Activated naive CD4-positive, alpha-beta T cell treated with anti-CD3 and anti-CD28 coated beads, Interleukin-2, amount 10 ng/mL, durations not matched to agents 7 days and 5 days (primary cell): ENCODE results near the gene INO80E.

ENCODE experiments used
- CTCF ChIA-PET: fragments of 350-600 bp; sonication (Branson Sonifier 250); formaldehyde crosslinking; loops from one replicate; lab custom pipeline; 2021; ENCODE audit warnings: antibody characterized with exemption; lab: Charles Lee
- DNase-seq: peaks from one replicate; pipeline ENCODE4 v3.0.0-alpha.2; 2020
- H3K27ac Mint-ChIP-seq: one replicate; pipeline ENCODE4 v1.8.0; 2021; ENCODE audit warnings: mild to moderate bottlenecking, moderate library complexity, mixed read lengths
- H3K27me3 Mint-ChIP-seq: one replicate; pipeline ENCODE4 v1.8.0; 2021; ENCODE audit warnings: mild to moderate bottlenecking, mixed read lengths
- H3K36me3 Mint-ChIP-seq: one replicate; pipeline ENCODE4 v1.8.0; 2021; ENCODE audit warnings: mixed read lengths
- H3K4me1 Mint-ChIP-seq: one replicate; pipeline ENCODE4 v1.8.0; 2021; ENCODE audit warnings: mixed read lengths
- H3K4me3 Mint-ChIP-seq: one replicate; pipeline ENCODE4 v1.8.0; 2021; ENCODE audit warnings: mild to moderate bottlenecking, moderate library complexity, mixed read lengths
- H3K9me3 Mint-ChIP-seq: one replicate; pipeline ENCODE4 v1.8.0; 2021; ENCODE audit warnings: mixed read lengths

The INO80E gene

GRCh38 chr16:30054451-30054850 is 58.4 kb downstream of the INO80E start:
- peaks cover 2% of the 10 kb centered on the region for H3K36me3 Mint-ChIP-seq
- peak overlapping the region; percentile 70 for H3K4me3 Mint-ChIP-seq
- H3K27me3 Mint-ChIP-seq, result peaks cover 17% of the 10 kb centered on the region
- no peak for DNase-seq
- no peak overlapping the region for H3K27ac Mint-ChIP-seq
- H3K4me1 Mint-ChIP-seq, result peaks cover 39% of the 10 kb centered on the region
- CTCF ChIA-PET, result interaction anchor here (0.5 to 3.3 kb wide), 7 partner anchors 10 to 354 kb away, joined by 3 to 31 read pairs (median 4); partner anchors contain the start of genes ALDOA and TLCD3B
- H3K9me3 Mint-ChIP-seq, result no peaks in the 10 kb centered on the region

- Mint-ChIP-seq H3K4me1 (peaks cover 39% of the 10 kb centered on the region), H3K9me3 (no peaks in the 10 kb centered on the region), H3K36me3 (peaks cover 2% of the 10 kb centered on the region), H3K4me3 (peak overlapping the region; percentile 55), H3K27me3 (peaks cover 15% of the 10 kb centered on the region), H3K27ac (peak overlapping the region; percentile 44)
- peak; percentile 73 for DNase-seq
- CTCF ChIA-PET, result interaction anchor here (0.5 to 3.3 kb wide), 15 partner anchors 8 to 1070 kb away, joined by 3 to 31 read pairs (median 3); partner anchors contain the start of genes ALDOA, C16orf92, LAT and TBX6
Observed at GRCh38 chr16:30054959-30055553, 59.0 kb downstream of the INO80E start.
